ENCODE results near the gene CHMP4A. TPM values are rescaled to one million over a fixed set of nuclear protein-coding genes. Genes with fewer than 3 reads are reported as not detected.
"Not testable (repeated sequence)": the region's sequence is repeated elsewhere in the genome, so short reads cannot be mapped to it uniquely, and the experiment has no call there.

The CHMP4A gene
- total RNA-seq, 2 experiments from 2014 or later: 83.2 to 93.4 TPM

GRCh38 chr14:24222987-24223386 is 9.7 kb upstream of the CHMP4A start:
- H3K4me3 Mint-ChIP-seq; DNase-seq; H3K9me3 Mint-ChIP-seq (ENCODE audit: insufficient read depth); H3K27me3 Mint-ChIP-seq (ENCODE audit: low read depth); POLR2A ChIA-PET; H3K27ac Mint-ChIP-seq; ATAC-seq: not testable (repeated sequence)
- CTCF ChIA-PET: interaction anchor here (1.7 kb wide), 1 partner anchor 19 kb away, joined by 4 read pairs; the partner anchor contains the start of gene TINF2
- Mint-ChIP-seq H3K4me1 (ENCODE audit: low read depth) (peaks cover 23% of the 10 kb centered on the region), H3K36me3 (ENCODE audit: low read depth) (peaks cover 18% of the 10 kb centered on the region)

DNA sequence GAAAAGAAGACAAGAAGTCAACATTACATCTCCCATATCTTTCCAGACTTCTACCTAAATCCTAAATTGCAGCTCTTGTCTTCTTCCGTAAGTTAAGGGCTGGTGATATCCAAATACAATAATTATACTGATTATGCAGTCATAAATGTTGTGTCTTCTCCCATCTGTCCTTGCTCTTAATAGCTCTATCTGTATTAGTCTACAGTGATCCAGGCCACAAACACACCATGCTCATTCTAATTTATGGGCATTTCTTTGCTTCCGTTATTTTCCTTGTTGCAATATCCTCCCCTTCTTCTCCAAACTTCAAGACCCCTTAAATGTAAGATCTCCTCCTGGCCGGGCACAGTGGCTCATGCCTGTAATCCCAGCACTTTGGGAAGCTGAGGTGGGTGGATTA is 6.2 kb upstream of the CHMP4A start:
- DNase-seq: no peak
- Mint-ChIP-seq H3K27me3 (ENCODE audit: low read depth) (no peaks in the 10 kb centered on the region), H3K4me1 (ENCODE audit: low read depth) (peaks cover 22% of the 10 kb centered on the region), H3K4me3 (no peak overlapping the region), H3K9me3 (ENCODE audit: insufficient read depth) (no peaks in the 10 kb centered on the region), H3K36me3 (ENCODE audit: low read depth) (peaks cover 21% of the 10 kb centered on the region), H3K27ac (no peak overlapping the region)
- ChIA-PET POLR2A (interaction anchor here (0.9 kb wide), 1 partner anchor 57 kb away, joined by 4 read pairs; no protein-coding TSS in a partner anchor), CTCF (interaction anchor here (0.8 to 1.8 kb wide), 6 partner anchors 15 to 212 kb away, joined by 3 to 6 read pairs (median 3); partner anchors contain the start of genes CIDEB and IRF9)
- no peak for ATAC-seq

DNA sequence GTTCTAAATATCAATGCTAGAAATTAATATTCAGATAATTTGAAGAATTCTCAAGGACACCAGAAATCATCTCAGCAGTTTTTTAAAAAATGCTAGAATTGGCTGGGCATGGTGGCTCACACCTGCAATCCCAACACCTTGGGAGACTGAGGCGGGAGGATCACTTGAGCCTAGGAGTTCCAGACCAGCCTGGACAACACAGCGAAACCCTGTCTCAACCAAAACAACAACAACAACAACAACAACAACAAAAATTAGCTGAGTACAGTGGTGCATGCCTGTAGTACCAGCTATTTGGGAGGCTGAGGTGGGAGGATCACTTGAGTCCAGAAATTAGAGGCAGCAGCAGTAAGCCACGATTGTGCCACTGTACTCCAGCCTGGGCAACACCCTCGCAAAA is 5.8 kb upstream of the CHMP4A start:
- ATAC-seq: no peak
- POLR2A ChIA-PET: no interaction called here
- H3K27ac Mint-ChIP-seq: no peak overlapping the region

DNA sequence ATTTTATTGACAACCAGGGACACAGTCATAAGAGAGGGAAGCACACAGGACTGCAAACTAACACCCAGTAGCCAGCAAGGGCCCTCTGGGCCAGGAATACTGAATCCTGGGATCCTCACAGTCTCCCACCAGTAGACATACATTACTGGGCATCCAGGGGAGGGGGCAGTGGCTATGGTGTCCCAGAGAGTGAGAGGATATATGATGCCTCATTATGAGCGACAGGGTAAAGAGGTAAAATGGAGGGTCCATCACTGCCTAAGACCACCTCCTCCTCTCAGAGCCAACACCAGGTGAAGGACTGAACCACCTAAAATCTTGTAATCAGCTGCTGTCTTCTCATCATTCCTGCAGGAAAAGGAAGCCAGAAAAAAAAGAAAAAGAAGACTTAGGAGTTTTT is 3.6 kb upstream of the CHMP4A start:
- CTCF ChIA-PET: interaction anchor here (1.7 to 1.8 kb wide), 2 partner anchors 26 to 63 kb away, joined by 11 to 29 read pairs; partner anchors contain the start of gene TINF2
- POLR2A ChIA-PET: interaction anchor here (1.8 to 8.8 kb wide), 2 partner anchors 22 to 28 kb away, joined by 6 to 87 read pairs; partner anchors contain the start of genes IPO4 and TM9SF1
- H3K27ac Mint-ChIP-seq: peak overlapping the region; percentile 97

More for the DNA sequence above, 5.8 kb upstream of the CHMP4A start:
- H3K4me1 Mint-ChIP-seq (ENCODE audit: low read depth): peaks cover 25% of the 10 kb centered on the region
- peaks cover 22% of the 10 kb centered on the region for H3K36me3 Mint-ChIP-seq (ENCODE audit: low read depth)
- no peak for DNase-seq
- no peak overlapping the region for H3K4me3 Mint-ChIP-seq
- CTCF ChIA-PET: interaction anchor here (0.9 to 1.8 kb wide), 4 partner anchors 16 to 89 kb away, joined by 3 to 6 read pairs (median 4); partner anchors contain the start of gene CIDEB
- no peaks in the 10 kb centered on the region for H3K9me3 Mint-ChIP-seq (ENCODE audit: insufficient read depth)
- no peaks in the 10 kb centered on the region for H3K27me3 Mint-ChIP-seq (ENCODE audit: low read depth)

DNA sequence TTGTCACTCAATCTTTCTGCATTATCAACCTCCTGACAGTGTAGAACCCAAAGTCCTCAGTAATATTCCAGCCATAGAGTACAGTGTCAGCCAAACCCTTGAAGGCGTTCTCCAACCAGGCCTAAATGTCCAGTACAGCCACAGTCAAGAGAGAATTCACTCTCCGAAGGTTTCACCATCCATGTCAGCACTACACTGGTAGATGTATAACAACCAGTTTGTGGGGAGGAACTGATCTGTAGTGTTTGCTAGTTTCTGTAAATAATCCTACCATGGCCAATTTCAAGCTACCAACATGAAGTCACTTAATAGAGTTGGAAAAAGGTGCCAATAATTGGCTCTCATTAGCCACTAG is 3.0 kb upstream of the CHMP4A start:
- ChIA-PET POLR2A (interaction anchor here (0.6 to 8.8 kb wide), 17 partner anchors 13 to 895 kb away, joined by 3 to 87 read pairs (median 5); partner anchors contain the start of genes DCAF11, DHRS1, EMC9 and GMPR2), CTCF (interaction anchor here (0.5 to 3.7 kb wide), 23 partner anchors 9 to 215 kb away, joined by 3 to 47 read pairs (median 6); partner anchors contain the start of genes CIDEB, DHRS1, GMPR2 and IRF9)
- Mint-ChIP-seq H3K4me3 (peak overlapping the region; percentile 94), H3K9me3 (ENCODE audit: insufficient read depth) (no peaks in the 10 kb centered on the region), H3K36me3 (ENCODE audit: low read depth) (peaks cover 36% of the 10 kb centered on the region), H3K27me3 (ENCODE audit: low read depth) (no peaks in the 10 kb centered on the region), H3K4me1 (ENCODE audit: low read depth) (peaks cover 44% of the 10 kb centered on the region), H3K27ac (peak overlapping the region; percentile 97)
- DNase-seq (no peak), ATAC-seq (no peak)

More for the DNA sequence above, 3.6 kb upstream of the CHMP4A start:
- not testable (repeated sequence) for H3K27me3 Mint-ChIP-seq (ENCODE audit: low read depth); DNase-seq; H3K4me3 Mint-ChIP-seq; H3K9me3 Mint-ChIP-seq (ENCODE audit: insufficient read depth); ATAC-seq
- Mint-ChIP-seq H3K36me3 (ENCODE audit: low read depth) (peaks cover 31% of the 10 kb centered on the region), H3K4me1 (ENCODE audit: low read depth) (peaks cover 38% of the 10 kb centered on the region)

- POLR2A ChIA-PET: interaction anchor here (0.6 to 8.8 kb wide), 18 partner anchors 13 to 895 kb away, joined by 3 to 87 read pairs (median 5); partner anchors contain the start of genes DCAF11, DHRS1, EMC9 and GMPR2
- H3K36me3 Mint-ChIP-seq (ENCODE audit: low read depth): peaks cover 42% of the 10 kb centered on the region
- ATAC-seq: peak; percentile 77
- H3K27ac Mint-ChIP-seq: peak within 1 kb of the TSS; percentile 97
- CTCF ChIA-PET: interaction anchor here (0.5 to 3.7 kb wide), 31 partner anchors 9 to 224 kb away, joined by 3 to 47 read pairs (median 5); partner anchors contain the start of genes CIDEB, DHRS1, GMPR2 and IPO4
- peak; percentile 93 for DNase-seq
- peaks cover 46% of the 10 kb centered on the region for H3K4me1 Mint-ChIP-seq (ENCODE audit: low read depth)
- no peaks in the 10 kb centered on the region for H3K27me3 Mint-ChIP-seq (ENCODE audit: low read depth)
- peak within 1 kb of the TSS; percentile 94 for H3K4me3 Mint-ChIP-seq
- H3K9me3 Mint-ChIP-seq (ENCODE audit: insufficient read depth): no peaks in the 10 kb centered on the region
Measured at GRCh38 chr14:24215495-24216344, 2.4 kb upstream of the CHMP4A start, which contains the start of gene MDP1. MDP1 (minus strand) TSS chr14:24216066; CDS start chr14:24215955, 111 bp downstream.

- peak overlapping the region; percentile 97 for H3K27ac Mint-ChIP-seq
Measured at GRCh38 chr14:24213866-24214662, 776 bp upstream of the CHMP4A start.

DNA sequence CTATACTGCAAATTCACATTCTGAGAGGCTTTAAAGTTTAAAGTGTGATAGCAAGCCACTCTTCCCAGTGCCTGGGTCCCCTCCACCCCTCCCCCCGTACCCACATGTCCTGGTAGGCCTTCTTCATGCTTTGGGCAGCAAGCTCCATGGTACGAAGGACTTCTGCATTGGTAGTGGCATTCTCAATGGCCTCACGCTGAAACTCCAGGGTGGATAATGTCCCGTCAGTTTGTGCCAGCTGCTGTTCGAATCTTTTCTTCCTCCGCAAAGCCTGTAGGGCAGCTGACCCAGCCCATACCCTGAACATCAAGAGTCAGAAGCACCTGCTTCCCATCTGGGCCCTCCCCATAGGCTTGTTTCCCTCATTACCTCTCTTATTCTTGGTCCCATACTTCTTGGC is 2.0 kb downstream of the CHMP4A start:
- H3K27me3 Mint-ChIP-seq (ENCODE audit: low read depth): no peaks in the 10 kb centered on the region
- peak overlapping the region; percentile 97 for H3K27ac Mint-ChIP-seq
- CTCF ChIA-PET: interaction anchor here (0.8 to 4.0 kb wide), 3 partner anchors 16 to 97 kb away, joined by 3 to 22 read pairs (median 3); partner anchors contain the start of genes CIDEB, TINF2 and TM9SF1
- DNase-seq: no peak
- no peak for ATAC-seq
- H3K9me3 Mint-ChIP-seq (ENCODE audit: insufficient read depth): no peaks in the 10 kb centered on the region
- POLR2A ChIA-PET: interaction anchor here (0.8 to 8.8 kb wide), 2 partner anchors 17 to 56 kb away, joined by 3 to 87 read pairs; partner anchors contain the start of gene TM9SF1
- peaks cover 69% of the 10 kb centered on the region for H3K36me3 Mint-ChIP-seq (ENCODE audit: low read depth)
- peak overlapping the region; percentile 87 for H3K4me3 Mint-ChIP-seq
- peaks cover 48% of the 10 kb centered on the region for H3K4me1 Mint-ChIP-seq (ENCODE audit: low read depth)

More at GRCh38 chr14:24213866-24214662, 776 bp upstream of the CHMP4A start:
- no peak for DNase-seq
- Mint-ChIP-seq H3K4me3 (peak overlapping the region; percentile 87), H3K36me3 (ENCODE audit: low read depth) (peaks cover 56% of the 10 kb centered on the region), H3K4me1 (ENCODE audit: low read depth) (peaks cover 50% of the 10 kb centered on the region), H3K9me3 (ENCODE audit: insufficient read depth) (no peaks in the 10 kb centered on the region), H3K27me3 (ENCODE audit: low read depth) (no peaks in the 10 kb centered on the region)
- ATAC-seq: no peak
- POLR2A ChIA-PET: interaction anchor here (0.6 to 8.8 kb wide), 38 partner anchors 9 to 892 kb away, joined by 3 to 87 read pairs (median 5); partner anchors contain the start of genes ADCY4, CIDEB, DHRS1 and EMC9
- CTCF ChIA-PET: interaction anchor here (0.6 to 4.0 kb wide), 23 partner anchors 11 to 222 kb away, joined by 3 to 47 read pairs (median 6); partner anchors contain the start of genes CIDEB, DHRS1, IPO4 and IRF9

- POLR2A ChIA-PET: interaction anchor here (1.0 to 4.1 kb wide), 3 partner anchors 8 to 94 kb away, joined by 3 to 23 read pairs (median 3); partner anchors contain the start of genes DCAF11 and TM9SF1
- Mint-ChIP-seq H3K9me3 (ENCODE audit: insufficient read depth) (peaks cover 5% of the 10 kb centered on the region), H3K27me3 (ENCODE audit: low read depth) (no peaks in the 10 kb centered on the region), H3K36me3 (ENCODE audit: low read depth) (peaks cover 78% of the 10 kb centered on the region), H3K27ac (no peak overlapping the region), H3K4me1 (ENCODE audit: low read depth) (peaks cover 25% of the 10 kb centered on the region), H3K4me3 (no peak overlapping the region)
- DNase-seq (no peak), ATAC-seq (no peak)
- CTCF ChIA-PET: no interaction called here
Measured at GRCh38 chr14:24207625-24208024, 5.7 kb downstream of the CHMP4A start.

- peaks cover 21% of the 10 kb centered on the region for H3K4me1 Mint-ChIP-seq (ENCODE audit: low read depth)
- H3K27me3 Mint-ChIP-seq (ENCODE audit: low read depth): no peaks in the 10 kb centered on the region
- H3K27ac Mint-ChIP-seq: peak overlapping the region; percentile 46
- DNase-seq: no peak
- H3K4me3 Mint-ChIP-seq: no peak overlapping the region
- peaks cover 7% of the 10 kb centered on the region for H3K9me3 Mint-ChIP-seq (ENCODE audit: insufficient read depth)
- CTCF ChIA-PET: interaction anchor here (1.0 kb wide), 1 partner anchor 101 kb away, joined by 3 read pairs; the partner anchor contains the start of gene CIDEB
- POLR2A ChIA-PET: interaction anchor here (1.0 to 4.1 kb wide), 3 partner anchors 8 to 93 kb away, joined by 3 to 23 read pairs (median 3); partner anchors contain the start of genes DCAF11 and TM9SF1
- H3K36me3 Mint-ChIP-seq (ENCODE audit: low read depth): peaks cover 83% of the 10 kb centered on the region
- ATAC-seq: no peak
Measured at GRCh38 chr14:24207104-24207551, 6.2 kb downstream of the CHMP4A start.

All from activated CD8-positive, alpha-beta T cell treated with anti-CD3 and anti-CD28 coated beads, Interleukin-2, amount 10 ng/mL, durations not matched to agents 7 days and 5 days (primary cell).